HepG2 (cell line): ENCODE measurements around the gene P2RX7. TPM values are rescaled to one million over a fixed set of nuclear protein-coding genes. Genes with fewer than 3 reads are reported as not detected.
A peak's percentile ranks its signal among the peaks of the same experiment; 100 is the strongest.

Experiments used
- CEBPG ChIP-seq: IDR thresholded peaks from 2 replicates; pipeline ENCODE4 v1.6.1; 2016
- DNMT1 ChIP-seq: sonication (generic); formaldehyde crosslinking; IDR thresholded peaks from 2 replicates; pipeline ENCODE4 v1.5.1; 2020; ENCODE audit warnings: mild to moderate bottlenecking, missing genetic modification reagents
- ELF3 ChIP-seq: IDR thresholded peaks from 2 replicates; pipeline ENCODE4 v1.6.1; 2016; ENCODE audit warnings: missing genetic modification reagents, missing compliant biosample characterization
- GLI4 ChIP-seq: sonication (generic); formaldehyde crosslinking; IDR thresholded peaks from 2 replicates; pipeline ENCODE4 v1.5.1; 2020; ENCODE audit warnings: missing genetic modification reagents, mild to moderate bottlenecking, moderate library complexity, borderline replicate concordance
- IRF2 ChIP-seq: IDR thresholded peaks from 2 replicates; pipeline ENCODE4 v1.6.1; 2018; ENCODE audit warnings: missing genetic modification reagents, missing compliant biosample characterization
- NR2F6 ChIP-seq, 2 experiments: IDR thresholded peaks; 2 replicates each; pipeline ENCODE4 v1.6.1; 2016; ENCODE audit warnings: antibody characterized with exemption in 1 of 2, mild to moderate bottlenecking in 1 of 2
- SMAD3 ChIP-seq: sonication (generic); formaldehyde crosslinking; IDR thresholded peaks from 2 replicates; pipeline ENCODE4 v1.4.0; 2020; ENCODE audit warnings: missing genetic modification reagents
- SMARCC2 ChIP-seq: fragments of 450-650 bp; IDR thresholded peaks from 2 replicates; pipeline ENCODE4 v1.6.1; 2017; ENCODE audit warnings: antibody characterized with exemption, mild to moderate bottlenecking
- SMARCE1 ChIP-seq: fragments of 450-650 bp; IDR thresholded peaks from 2 replicates; pipeline ENCODE4 v1.6.1; 2017; ENCODE audit warnings: borderline replicate concordance
- SOX5 ChIP-seq: IDR thresholded peaks from 2 replicates; pipeline ENCODE4 v1.6.1; 2016; ENCODE audit warnings: borderline replicate concordance
- TEAD3 ChIP-seq: optimal IDR thresholded peaks from 2 replicates; pipeline ENCODE3; 2016; ENCODE audit warnings: borderline replicate concordance
- THAP11 ChIP-seq: IDR thresholded peaks from 2 replicates; pipeline ENCODE4 v1.6.1; 2016; ENCODE audit warnings: missing biosample characterization, missing genetic modification reagents
- XRCC5 ChIP-seq: fragments of 200-400 bp; formaldehyde crosslinking; optimal IDR thresholded peaks from 2 replicates; pipeline ENCODE3; 2017; ENCODE audit warnings: mild to moderate bottlenecking, low read length
- ZEB1 ChIP-seq: IDR thresholded peaks from 2 replicates; pipeline ENCODE4 v1.6.1; 2012; ENCODE audit warnings: mild to moderate bottlenecking, low read depth, inconsistent platforms; ENCODE audit not compliant: insufficient replicate concordance
- ZNF326 ChIP-seq: sonication (generic); formaldehyde crosslinking; IDR thresholded peaks from 2 replicates; pipeline ENCODE4 v1.4.0; 2020; ENCODE audit warnings: missing genetic modification reagents, borderline replicate concordance
- ZNF550 ChIP-seq: sonication (generic); formaldehyde crosslinking; IDR thresholded peaks from 2 replicates; pipeline ENCODE4 v1.4.0; 2020; ENCODE audit warnings: mild to moderate bottlenecking, missing genetic modification reagents, borderline replicate concordance
- polyA plus RNA-seq, 8 experiments: library from polyadenylated mRNA; depleted of rRNA in 3 of 8; stranded (reverse) in 7 of 8; unstranded in 1 of 8; fragments of >200 nt; fragmentation: Illumina TruSeq in 4 of 8; extraction: Trizol in 4 of 8; gene quantifications; 2 replicates each; pipeline versions ENCODE4 v1.2.1 to v1.2.3, GENCODE V29; 2011 to 2016; ENCODE audit warnings: low read depth in 4 of 8, missing spikeins in 1 of 8, mixed read lengths in 1 of 8; ENCODE audit not compliant: insufficient read depth in 1 of 8
- total RNA-seq, 5 experiments: library from RNA; depleted of rRNA; stranded (reverse); fragments of >200 nt; fragmentation: Illumina TruSeq; extraction: Trizol; gene quantifications; 2 replicates each; pipeline ENCODE4 v1.2.3, GENCODE V29; 2016; ENCODE audit warnings: low read depth in 1 of 5
- TF ChIP-seq, protein P1 (sequence below): sonication (generic); formaldehyde crosslinking; IDR thresholded peaks from 2 replicates; pipeline ENCODE4 v1.4.0; 2020; ENCODE audit warnings: mild to moderate bottlenecking, missing genetic modification reagents
- TF ChIP-seq, protein P2 (sequence below): sonication (generic); formaldehyde crosslinking; IDR thresholded peaks from 2 replicates; pipeline ENCODE4 v1.9.0; 2022; ENCODE audit warnings: low read depth, missing genetic modification reagents
- TF ChIP-seq, protein P3 (sequence below): IDR thresholded peaks from 2 replicates; pipeline ENCODE4 v1.4.0; 2020; ENCODE audit warnings: mild to moderate bottlenecking, missing genetic modification reagents
- TF ChIP-seq, protein P4 (sequence below): IDR thresholded peaks from 2 replicates; pipeline ENCODE4 v1.6.1; 2012; ENCODE audit warnings: low read depth, low read length, improper control_type of control experiment

P2RX7 gene
- total and polyA plus RNA-seq, 2 of the 13 experiments (the other 11 are each of a cell fraction or from before 2014, with no cell fraction given): 0.13 to 0.73 TPM

DNA sequence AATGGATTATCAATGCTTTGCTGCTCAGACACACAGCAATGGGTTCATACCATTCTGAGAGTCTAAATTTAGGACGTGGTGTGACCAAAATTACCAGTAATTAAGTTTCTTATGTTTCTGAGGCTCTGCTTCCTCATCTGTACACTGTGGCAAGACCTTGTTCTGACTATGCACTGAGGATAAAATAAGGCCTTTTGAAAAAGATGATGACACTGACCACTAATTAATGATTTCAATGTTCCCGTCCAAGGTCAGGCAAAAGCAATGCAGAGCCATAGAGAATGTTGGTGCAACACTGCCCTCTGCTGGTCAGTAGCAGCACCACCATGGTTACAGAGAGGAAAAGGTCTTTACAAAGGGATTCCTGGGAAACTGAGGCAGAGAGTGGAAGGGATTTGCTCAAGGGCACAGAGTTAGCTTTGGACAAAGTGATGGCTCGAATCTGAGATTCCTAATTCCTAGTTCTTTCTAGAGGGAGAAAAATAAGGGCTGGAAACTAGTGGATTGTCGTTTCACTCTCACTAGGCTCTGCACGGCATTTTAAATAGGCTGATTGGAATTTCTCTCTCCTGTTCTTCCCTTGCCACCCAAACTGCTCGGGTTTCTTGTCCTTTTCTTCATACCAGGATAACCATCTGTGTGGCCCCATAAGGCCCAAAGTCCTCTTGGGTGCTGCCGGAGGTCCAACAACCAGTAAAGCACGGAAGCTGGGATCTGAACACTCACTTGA lies 22.3 kb upstream of the P2RX7 start (continued):
- no peak for TF ChIP-seq GLI4 (CRISPR knock-in tag)
- TF ChIP-seq XRCC5: peak; percentile 26
- 0 out of 2 replicates have a peak, but pooled peaks have one; percentile 45 for TF ChIP-seq IRF2 (CRISPR knock-in tag)
- TF ChIP-seq ELF3 (CRISPR knock-in tag): 0 out of 2 replicates have a peak, but pooled peaks have one; percentile 28
- TF ChIP-seq CEBPG (CRISPR knock-in tag): peak; percentile 32; the same call in 1 of the 2 replicates
- no peak for TF ChIP-seq DNMT1
- no peak for TF ChIP-seq SMARCC2
- 0 out of 2 replicates have a peak, but pooled peaks have one; percentile 13 for TF ChIP-seq SOX5 (CRISPR knock-in tag)
- TF ChIP-seq NR2F6 (IDR thresholded peaks at IDR 0.05): no peak
- peak; percentile 19; the same call in 1 of the 2 replicates for TF ChIP-seq NR2F6 (CRISPR knock-in tag; IDR thresholded peaks at IDR 0.05)
- TF ChIP-seq ZEB1: no peak
- TF ChIP-seq, protein P1, sequence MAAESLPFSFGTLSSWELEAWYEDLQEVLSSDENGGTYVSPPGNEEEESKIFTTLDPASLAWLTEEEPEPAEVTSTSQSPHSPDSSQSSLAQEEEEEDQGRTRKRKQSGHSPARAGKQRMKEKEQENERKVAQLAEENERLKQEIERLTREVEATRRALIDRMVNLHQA: no peak
- no peak for TF ChIP-seq SMARCE1
- 0 out of 2 replicates have a peak, but pooled peaks have one; percentile 29 for TF ChIP-seq THAP11 (CRISPR knock-in tag)
- TF ChIP-seq, protein P2, sequence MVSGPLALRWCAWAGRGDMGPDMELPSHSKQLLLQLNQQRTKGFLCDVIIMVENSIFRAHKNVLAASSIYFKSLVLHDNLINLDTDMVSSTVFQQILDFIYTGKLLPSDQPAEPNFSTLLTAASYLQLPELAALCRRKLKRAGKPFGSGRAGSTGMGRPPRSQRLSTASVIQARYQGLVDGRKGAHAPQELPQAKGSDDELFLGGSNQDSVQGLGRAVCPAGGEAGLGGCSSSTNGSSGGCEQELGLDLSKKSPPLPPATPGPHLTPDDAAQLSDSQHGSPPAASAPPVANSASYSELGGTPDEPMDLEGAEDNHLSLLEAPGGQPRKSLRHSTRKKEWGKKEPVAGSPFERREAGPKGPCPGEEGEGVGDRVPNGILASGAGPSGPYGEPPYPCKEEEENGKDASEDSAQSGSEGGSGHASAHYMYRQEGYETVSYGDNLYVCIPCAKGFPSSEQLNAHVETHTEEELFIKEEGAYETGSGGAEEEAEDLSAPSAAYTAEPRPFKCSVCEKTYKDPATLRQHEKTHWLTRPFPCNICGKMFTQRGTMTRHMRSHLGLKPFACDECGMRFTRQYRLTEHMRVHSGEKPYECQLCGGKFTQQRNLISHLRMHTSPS (CRISPR knock-in tag): no peak
- TF ChIP-seq, protein P3, sequence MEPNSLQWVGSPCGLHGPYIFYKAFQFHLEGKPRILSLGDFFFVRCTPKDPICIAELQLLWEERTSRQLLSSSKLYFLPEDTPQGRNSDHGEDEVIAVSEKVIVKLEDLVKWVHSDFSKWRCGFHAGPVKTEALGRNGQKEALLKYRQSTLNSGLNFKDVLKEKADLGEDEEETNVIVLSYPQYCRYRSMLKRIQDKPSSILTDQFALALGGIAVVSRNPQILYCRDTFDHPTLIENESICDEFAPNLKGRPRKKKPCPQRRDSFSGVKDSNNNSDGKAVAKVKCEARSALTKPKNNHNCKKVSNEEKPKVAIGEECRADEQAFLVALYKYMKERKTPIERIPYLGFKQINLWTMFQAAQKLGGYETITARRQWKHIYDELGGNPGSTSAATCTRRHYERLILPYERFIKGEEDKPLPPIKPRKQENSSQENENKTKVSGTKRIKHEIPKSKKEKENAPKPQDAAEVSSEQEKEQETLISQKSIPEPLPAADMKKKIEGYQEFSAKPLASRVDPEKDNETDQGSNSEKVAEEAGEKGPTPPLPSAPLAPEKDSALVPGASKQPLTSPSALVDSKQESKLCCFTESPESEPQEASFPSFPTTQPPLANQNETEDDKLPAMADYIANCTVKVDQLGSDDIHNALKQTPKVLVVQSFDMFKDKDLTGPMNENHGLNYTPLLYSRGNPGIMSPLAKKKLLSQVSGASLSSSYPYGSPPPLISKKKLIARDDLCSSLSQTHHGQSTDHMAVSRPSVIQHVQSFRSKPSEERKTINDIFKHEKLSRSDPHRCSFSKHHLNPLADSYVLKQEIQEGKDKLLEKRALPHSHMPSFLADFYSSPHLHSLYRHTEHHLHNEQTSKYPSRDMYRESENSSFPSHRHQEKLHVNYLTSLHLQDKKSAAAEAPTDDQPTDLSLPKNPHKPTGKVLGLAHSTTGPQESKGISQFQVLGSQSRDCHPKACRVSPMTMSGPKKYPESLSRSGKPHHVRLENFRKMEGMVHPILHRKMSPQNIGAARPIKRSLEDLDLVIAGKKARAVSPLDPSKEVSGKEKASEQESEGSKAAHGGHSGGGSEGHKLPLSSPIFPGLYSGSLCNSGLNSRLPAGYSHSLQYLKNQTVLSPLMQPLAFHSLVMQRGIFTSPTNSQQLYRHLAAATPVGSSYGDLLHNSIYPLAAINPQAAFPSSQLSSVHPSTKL (CRISPR knock-in tag): peak; percentile 8; the same call in 1 of the 2 replicates
- no peak for TF ChIP-seq SMAD3 (CRISPR knock-in tag)
- TF ChIP-seq ZNF326: no peak
- peak; percentile 56 for TF ChIP-seq TEAD3 (CRISPR knock-in tag)
- no peak for TF ChIP-seq ZNF550
- TF ChIP-seq, protein P4, sequence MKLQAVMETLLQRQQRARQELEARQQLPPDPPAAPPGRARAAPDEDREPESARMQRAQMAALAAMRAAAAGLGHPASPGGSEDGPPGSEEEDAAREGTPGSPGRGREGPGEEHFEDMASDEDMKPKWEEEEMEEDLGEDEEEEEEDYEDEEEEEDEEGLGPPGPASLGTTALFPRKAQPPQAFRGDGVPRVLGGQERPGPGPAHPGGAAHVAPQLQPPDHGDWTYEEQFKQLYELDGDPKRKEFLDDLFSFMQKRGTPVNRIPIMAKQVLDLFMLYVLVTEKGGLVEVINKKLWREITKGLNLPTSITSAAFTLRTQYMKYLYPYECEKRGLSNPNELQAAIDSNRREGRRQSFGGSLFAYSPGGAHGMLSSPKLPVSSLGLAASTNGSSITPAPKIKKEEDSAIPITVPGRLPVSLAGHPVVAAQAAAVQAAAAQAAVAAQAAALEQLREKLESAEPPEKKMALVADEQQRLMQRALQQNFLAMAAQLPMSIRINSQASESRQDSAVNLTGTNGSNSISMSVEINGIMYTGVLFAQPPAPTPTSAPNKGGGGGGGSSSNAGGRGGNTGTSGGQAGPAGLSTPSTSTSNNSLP: peak; percentile 66; the same call in 1 of the 2 replicates
